ENCODE data around the gene ZNF431.

The ZNF431 gene

GRCh38 chr19:21238670-21239069, 96.8 kb downstream of the ZNF431 start:
- H3K4me3 ChIP-seq (ENCODE audit: low read depth, low read length) = no peak overlapping the region
- H3K36me3 ChIP-seq = no peaks in the 10 kb centered on the region
- TF ChIP-seq CTCF (IDR thresholded peaks at IDR 0.05; ENCODE audit: low read depth, low read length) = no peak
- no peak for DNase-seq
- no peaks in the 10 kb centered on the region for H3K27me3 ChIP-seq
- no peaks in the 10 kb centered on the region for H3K9me3 ChIP-seq
- no peaks in the 10 kb centered on the region for H3K4me1 ChIP-seq

All from BE2C (cell line).